Daoy (cell line): ENCODE measurements around the gene UGT1A9. TPM values are rescaled to one million over a fixed set of nuclear protein-coding genes. Genes with fewer than 3 reads are reported as not detected.
A peak's percentile ranks its signal among the peaks of the same experiment; 100 is the strongest.

ENCODE experiments used
- DNase-seq: peaks from one replicate; pipeline ENCODE4 v3.0.0-alpha.2; 2015; ENCODE audit warnings: low read depth
- total RNA-seq: library from RNA; depleted of rRNA; stranded (reverse); fragments of >200 nt; shearing (Covaris generic); gene quantifications from 2 replicates; pipeline ENCODE4 v1.2.3, GENCODE V29; 2014

Gene UGT1A9
- total RNA-seq, 1 experiment from 2014 or later = 1.0 TPM

DNA sequence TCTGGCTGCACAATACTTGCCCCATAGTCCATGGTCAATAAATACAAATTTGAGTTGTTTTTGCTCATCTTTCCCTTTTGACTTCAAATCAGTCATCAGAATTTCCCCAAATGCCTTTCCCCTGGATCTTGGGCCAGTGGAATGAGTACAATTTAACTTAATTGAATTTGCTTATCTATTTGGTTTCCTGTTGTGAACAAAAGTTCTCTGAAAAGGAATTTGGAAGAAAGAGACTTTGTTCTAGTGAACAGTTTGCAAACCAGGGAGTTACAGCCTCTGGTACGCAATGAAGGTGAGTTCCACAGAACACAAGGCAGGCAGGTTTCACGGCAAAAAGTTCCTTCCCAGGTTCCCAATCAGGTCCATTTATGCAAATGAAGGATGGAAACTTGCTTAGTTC is 87.2 kb downstream of the UGT1A9 start:
- DNase-seq = no peak

DNA sequence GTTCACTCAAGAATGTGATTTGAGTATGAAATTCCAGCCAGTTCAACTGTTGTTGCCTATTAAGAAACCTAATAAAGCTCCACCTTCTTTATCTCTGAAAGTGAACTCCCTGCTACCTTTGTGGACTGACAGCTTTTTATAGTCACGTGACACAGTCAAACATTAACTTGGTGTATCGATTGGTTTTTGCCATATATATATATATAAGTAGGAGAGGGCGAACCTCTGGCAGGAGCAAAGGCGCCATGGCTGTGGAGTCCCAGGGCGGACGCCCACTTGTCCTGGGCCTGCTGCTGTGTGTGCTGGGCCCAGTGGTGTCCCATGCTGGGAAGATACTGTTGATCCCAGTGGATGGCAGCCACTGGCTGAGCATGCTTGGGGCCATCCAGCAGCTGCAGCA is 88.3 kb downstream of the UGT1A9 start, which contains the start of gene UGT1A1:
Gene UGT1A1 (plus strand): TSS at position 228 of the 400 bp plus-strand sequence. CDS start 18 bp downstream, at position 246.
- no peak for DNase-seq

DNA sequence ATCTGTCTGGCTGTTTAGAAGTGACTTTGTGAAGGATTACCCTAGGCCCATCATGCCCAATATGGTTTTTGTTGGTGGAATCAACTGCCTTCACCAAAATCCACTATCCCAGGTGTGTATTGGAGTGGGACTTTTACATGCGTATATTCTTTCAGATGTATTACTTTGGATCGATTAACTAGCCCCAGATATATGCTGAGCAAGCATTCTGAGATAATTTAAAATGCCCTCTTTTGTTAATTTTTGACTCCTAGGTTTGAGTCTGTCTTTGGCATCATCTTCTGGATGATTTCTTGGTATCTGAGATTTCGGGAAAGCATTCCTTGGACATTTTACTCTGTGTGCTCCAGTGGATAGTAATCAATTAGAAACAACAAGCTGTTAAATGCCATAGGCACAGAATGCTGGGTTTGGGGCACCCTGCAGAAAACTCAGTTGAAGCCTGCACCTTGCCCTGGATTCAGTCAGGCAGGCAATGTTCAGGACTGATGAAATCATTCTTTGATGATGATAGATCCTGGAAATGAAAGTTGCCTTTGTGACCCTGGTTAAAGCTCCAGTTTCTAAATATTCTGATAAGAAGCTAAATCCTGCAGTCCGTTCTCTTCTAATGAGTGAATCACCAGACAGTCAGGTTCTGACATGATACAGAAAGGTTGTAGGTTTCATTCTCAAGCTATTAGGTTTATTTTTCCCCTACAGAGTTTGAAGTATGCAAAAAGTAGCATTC is 89.5 kb downstream of the UGT1A9 start:
- peak; percentile 57 for DNase-seq

DNA sequence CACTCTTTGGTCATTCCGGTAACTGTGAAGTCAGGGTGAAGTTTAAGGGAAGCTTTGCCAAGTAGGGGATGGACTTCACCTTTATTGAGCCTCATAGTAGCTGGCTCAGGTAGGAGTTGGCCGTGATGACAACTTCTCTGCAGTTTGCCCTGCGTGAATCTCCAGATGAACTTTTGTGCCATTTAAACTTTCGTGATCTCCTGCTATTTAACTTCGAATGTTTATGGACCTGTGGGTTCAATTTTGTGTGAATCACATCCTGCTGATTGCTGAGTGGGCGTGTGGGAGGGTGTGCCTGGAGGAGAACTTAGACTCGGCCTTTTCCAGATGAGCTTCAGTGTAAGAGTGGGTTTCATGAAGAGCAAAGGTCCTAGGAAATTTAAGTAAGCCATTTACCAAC is 92.6 kb downstream of the UGT1A9 start:
- peak; percentile 92 for DNase-seq

DNA sequence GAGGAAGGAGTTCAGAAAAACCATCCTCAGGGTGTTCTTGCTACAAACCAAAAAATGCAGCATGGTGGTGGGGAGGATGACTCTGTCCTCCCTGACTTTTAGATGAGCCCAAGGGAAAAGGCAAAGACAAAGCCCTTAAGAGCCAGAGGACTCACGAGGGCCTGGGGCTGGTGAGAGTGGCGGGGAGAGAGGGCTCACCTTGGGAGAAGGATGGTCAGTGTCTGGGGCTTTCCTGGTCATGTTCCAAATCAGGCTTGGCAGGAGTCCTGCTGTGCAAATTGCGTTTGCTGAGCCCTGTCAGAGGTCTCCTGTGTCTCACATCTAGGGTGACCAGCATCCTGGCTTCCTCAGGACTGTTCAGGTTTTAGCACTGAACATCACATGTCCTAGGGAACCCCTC is 93.1 kb downstream of the UGT1A9 start:
- DNase-seq = peak; percentile 52

DNA sequence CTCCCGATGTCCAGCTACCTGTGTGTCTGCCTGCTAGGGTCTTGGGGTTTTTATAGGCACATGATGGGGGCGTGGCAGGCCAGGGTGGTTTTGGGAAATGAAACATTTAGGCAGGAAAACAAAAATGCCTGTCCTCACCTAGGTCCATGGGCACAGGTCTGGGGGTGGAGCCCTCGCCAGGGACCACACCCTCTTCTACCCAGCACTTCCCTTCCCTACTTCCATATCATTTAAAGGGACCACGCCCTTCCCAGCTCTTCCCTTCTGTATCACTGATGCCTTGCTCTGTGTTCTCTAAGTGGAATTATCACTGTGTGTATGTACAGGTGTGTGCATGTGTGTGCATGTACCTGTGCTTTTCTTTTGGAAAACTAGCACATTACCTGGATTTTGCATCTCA is 94.7 kb downstream of the UGT1A9 start:
- no peak for DNase-seq

DNA sequence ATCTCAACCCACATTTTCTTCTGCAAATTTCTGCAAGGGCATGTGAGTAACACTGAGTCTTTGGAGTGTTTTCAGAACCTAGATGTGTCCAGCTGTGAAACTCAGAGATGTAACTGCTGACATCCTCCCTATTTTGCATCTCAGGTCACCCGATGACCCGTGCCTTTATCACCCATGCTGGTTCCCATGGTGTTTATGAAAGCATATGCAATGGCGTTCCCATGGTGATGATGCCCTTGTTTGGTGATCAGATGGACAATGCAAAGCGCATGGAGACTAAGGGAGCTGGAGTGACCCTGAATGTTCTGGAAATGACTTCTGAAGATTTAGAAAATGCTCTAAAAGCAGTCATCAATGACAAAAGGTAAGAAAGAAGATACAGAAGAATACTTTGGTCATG is 96.4 kb downstream of the UGT1A9 start:
- no peak for DNase-seq

DNA sequence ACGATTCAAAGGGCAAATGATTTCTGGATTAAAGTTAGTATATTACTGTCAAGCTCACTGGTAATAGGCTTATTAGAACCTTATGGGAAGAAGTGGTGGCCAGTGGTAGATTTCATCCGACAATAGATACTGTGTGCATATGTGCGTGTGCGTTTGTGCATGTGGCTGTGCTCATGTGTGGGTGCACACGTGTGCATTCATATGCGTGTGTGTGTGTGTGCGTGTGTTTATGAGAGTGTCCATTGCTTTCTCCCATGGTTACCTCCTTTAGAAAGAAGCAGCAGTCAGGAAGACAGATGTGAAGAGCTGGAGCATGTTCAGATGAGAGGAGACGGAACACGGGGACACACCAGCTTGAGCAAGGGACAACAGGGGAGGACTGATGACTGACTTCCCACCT is 97.6 kb downstream of the UGT1A9 start:
- DNase-seq = no peak

DNA sequence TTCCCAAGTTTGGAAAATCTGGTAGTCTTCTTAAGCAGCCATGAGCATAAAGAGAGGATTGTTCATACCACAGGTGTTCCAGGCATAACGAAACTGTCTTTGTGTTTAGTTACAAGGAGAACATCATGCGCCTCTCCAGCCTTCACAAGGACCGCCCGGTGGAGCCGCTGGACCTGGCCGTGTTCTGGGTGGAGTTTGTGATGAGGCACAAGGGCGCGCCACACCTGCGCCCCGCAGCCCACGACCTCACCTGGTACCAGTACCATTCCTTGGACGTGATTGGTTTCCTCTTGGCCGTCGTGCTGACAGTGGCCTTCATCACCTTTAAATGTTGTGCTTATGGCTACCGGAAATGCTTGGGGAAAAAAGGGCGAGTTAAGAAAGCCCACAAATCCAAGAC is 100.5 kb downstream of the UGT1A9 start:
- no peak for DNase-seq

DNA sequence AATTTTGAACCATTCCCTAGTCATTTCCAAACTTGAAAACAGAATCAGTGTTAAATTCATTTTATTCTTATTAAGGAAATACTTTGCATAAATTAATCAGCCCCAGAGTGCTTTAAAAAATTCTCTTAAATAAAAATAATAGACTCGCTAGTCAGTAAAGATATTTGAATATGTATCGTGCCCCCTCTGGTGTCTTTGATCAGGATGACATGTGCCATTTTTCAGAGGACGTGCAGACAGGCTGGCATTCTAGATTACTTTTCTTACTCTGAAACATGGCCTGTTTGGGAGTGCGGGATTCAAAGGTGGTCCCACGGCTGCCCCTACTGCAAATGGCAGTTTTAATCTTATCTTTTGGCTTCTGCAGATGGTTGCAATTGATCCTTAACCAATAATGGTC is 100.9 kb downstream of the UGT1A9 start:
- peak; percentile 17 for DNase-seq

DNA sequence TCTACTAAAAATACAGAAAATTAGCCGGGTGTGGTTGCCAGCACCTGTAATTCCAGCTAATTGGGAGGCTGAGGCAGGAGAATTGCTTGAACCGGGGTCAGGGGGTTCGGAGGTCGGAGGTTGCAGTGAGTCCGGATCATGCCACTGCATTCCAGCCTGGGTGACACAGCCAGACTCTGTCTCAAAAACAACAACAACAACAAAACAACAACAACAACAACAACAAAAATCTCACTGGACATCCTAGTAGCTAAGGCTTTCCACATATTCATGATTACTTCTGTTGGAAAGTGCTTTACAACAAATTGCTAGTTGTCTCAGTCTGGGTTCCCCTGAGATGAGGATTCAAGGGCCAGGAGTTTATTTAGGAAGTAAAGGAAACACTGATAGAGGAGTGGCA is 102.2 kb downstream of the UGT1A9 start:
- DNase-seq = no peak

DNA sequence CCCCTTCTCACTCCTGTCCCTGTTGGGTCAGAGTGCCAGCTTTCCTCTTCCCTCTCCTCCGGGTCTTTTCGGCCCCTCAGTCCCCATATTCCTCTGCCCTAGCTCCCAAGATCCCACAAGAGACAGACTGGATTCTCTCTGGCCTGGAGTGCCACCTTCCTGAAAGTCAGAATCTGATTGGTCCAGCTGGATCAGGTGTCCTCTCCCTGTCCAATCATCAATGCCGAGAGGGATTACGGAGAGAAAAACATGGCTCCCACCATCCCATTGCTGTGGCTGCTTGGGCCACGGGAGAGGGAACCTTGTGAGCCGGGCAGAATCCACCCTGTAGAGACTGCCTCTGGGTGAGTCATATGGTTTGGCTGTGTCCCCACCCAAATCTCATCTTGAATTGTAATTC is 103.7 kb downstream of the UGT1A9 start:
- no peak for DNase-seq

DNA sequence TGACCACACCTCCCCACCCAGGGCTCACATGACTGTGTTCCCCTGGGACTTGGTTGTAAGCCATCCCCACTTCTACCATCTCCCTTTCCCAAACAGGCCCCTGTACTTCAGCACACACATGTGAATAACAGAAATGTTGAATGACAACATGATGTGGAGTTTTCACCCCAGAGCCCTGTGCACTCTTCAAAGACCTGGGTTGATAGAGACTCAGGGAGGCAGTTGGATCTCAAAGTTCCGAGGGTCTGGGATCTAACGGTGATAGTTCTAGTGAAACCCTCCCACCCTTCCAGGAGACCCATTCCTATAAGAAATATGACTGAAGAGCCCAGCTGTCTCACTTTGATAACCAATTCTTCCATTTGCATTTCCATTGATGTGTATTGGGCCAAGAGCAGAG is 106.3 kb downstream of the UGT1A9 start, which contains the start of gene MROH2A:
Gene MROH2A (plus strand): TSS at position 301 of the 400 bp plus-strand sequence. CDS start 1,029 bp downstream, outside the sequence.
- DNase-seq = no peak

DNA sequence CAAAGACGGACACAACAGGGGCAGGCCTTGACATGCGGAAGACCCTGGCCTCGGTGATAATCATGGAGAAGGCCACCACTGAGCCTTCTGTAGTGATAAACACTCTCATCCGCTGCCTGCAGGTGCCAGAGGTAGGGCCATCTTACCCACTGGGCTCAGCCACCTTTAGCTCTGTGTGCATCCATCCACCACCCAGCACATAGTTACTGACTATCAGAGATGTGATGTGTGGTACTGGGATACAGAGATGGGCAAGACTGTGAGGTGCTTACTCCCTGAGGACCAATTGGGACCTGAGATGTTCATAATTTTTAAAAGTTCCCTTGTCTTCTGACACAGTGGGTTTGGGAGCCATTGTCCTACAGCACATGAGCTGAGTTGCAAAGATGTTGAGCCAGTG is 108.0 kb downstream of the UGT1A9 start:
- no peak for DNase-seq

DNA sequence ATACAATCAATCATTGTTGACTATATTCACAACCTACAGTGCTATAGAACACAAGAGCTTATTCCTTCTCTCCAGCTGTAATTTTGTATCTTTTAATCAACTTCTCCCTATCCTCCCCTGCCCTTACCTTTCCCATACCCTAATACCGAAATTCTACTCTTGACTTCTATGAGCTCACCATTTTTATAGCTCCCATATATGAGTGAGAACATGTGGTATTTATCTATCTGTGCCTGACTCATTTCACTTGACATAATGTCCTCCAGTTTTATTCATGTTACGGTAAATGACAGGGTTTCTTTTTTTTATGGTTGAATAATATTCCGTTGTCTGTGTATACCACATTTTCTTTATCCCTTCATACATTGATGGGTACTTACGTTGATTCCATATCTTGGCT is 109.1 kb downstream of the UGT1A9 start:
- peak; percentile 15 for DNase-seq

DNA sequence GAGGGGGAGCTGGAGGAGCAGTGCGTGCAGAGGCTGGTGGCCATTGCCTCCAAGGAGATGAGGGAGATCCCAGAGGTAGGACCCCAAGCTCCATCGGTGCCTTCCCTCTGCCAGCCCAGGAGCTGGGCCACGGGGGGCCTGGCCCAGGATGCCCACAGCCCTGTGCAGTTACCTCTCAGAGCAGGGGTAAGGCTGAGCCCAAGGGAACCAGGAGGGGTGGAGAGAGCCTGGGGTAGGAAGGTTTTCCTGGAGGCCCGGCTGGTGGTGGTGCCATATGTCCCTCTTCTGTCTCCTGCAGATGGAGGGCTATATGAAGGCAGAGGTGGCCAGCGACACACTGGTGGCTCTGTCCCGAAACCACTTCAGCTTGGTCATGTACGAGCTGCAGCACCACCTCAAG is 117.9 kb downstream of the UGT1A9 start:
- DNase-seq = no peak

DNA sequence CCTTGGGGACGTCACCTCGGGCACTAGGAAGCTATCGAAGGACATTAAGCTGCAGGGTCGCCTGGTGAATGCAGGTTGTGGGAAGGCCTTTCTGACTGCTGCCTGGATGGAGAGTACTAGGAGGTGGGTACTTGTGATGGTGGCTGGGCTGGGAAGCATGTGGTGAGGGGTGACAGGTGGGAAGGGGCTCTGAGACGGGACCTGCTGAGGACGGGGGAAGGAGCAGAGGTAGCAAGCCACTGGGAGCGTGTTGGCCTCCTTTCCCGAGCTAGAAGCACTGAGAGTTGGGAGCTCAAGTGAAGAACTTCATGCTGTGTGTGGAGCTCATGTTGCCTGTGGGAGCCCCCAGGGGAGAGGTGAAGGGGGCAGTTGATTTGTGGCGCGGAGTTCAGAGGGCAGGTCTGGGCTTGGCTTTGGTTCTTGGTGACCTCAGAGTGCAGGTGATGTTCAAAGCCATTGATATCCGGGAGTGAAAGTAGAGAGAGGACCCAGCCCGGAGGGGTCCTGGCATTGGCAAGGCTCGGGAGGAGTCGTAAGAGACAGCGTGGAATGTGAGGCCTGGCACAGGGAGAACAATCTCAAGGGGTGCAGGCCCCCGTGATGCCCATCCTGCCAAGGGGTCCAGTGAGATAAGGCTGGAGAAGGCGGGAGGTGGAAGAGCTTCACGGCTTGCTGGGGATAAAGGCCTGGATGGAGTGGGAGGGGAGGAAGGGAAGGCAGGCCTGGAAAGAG is 119.6 kb downstream of the UGT1A9 start:
- DNase-seq = no peak

DNA sequence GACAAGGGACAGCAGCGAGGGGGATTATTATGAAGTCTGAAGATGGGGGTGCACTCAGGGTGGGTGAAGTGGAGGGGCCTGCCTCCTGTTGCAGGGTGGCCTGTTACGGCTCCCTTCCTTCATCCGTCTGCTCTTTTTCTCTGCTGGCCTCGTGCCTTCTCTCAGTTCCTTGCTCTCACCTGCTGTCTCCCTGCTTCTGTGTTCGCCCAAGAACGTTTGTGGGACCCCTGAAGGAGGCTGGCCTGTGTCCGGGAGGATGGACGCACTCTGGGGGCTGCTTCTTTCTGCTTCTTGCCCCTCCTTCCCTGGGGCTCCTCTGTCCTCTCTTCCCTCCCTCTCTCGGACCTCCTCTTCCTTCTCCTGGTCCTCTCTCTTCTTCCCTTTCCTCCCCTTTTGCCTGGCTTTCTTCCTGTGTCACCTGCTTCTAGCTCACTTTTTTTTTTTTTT is 120.2 kb downstream of the UGT1A9 start:
- DNase-seq = no peak

DNA sequence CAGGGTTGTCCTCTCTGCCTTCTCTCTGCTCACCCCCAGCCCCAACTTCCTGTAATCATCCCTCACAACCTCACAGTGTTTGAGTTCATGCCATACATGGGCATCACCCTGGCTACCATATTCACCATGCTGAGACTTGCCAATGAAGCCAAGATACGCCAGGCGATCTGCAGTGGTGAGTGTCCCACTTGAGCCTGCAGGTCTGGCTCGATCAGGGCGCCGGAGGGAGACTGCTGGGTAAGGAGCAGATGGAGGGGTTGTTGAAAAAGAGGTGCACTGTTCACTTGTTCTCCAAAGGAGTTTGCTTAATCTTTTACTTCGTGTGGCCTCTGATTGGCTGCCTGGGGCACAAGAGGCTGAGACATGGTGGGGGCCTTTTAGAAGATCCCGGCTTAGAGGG is 121.0 kb downstream of the UGT1A9 start:
- DNase-seq = no peak

DNA sequence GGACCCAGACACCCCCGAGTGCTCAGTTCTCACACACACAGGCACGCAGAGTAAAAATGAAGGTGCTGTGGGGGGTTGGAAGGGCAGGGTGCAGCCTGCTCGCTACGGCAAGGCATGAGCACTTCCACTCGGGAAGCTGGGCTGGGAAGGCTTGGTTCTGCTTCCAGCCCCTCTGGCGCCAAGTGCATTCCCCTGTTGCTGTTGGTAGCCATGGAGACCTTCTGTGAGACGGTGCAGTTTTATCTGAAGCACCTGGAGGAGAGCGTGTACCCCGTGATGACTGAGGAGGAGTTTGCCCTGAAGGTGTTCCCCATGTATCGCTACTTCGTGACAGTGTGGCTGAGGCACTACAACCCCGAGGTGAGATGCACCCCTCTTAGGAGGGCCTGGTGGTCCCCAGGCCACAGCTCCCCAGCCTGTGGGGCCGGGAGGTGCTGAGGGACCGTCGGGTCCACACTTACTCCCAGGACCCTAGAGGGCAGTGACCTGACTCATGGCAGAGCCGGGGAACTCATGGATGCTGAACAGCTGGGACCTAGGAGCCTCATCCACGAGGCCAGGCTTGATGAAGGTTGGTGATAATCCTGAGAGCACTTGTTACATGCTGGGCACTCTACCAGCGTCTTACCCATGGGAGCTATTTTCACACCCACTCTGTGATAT is 121.9 kb downstream of the UGT1A9 start:
- DNase-seq = no peak

DNA sequence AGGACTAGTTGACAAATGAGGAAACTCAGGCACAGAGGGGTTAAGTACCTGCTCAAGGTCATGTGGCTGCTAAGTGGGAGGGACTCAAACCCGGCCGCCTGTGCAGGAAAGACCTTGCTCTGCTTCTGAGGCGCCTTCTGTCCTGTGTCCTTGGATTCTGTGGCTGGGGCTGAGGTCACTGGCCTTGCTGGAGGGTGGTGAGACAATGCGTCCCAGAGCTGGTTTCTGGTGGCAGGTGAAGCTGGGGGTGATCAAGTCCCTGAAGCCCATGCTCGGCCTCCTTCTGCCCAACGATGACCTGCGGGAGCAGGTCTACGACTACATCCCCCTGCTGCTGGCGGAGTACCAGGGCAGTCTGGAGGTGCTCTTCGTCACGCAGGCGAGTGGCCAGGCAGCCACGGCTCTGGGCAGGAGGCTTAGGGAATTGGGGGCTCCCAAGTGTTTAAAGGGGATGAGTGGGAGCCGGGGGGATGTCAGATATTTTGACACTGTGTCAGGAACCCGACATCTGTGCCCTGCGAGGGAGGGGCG is 122.5 kb downstream of the UGT1A9 start:
- DNase-seq = no peak

DNA sequence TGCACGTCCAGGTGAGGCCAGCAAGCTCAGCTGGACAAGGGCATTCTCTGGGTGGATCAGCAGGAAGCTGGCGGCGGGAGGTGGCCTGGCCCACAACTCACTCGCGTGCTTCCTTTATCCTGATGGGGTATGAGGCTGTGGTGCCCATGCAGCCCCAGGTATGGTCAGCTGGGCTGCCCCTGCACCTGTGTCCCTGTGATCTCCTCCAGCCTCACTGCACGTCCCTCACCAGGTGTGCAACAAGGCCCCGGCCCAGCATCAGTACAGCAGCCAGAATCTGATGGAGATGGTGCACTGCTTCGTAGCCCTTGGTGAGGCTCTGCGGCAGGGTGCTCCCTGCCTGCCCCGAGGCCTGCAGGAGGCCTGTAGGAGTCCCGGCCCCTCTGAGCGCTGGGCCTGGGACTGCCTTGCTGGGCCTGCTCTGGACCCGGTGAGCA is 124.1 kb downstream of the UGT1A9 start:
- DNase-seq = no peak
